Lower leg skin (tissue), 3 donors: ENCODE results near the gene HIF3A.

Experiments
- POLR2A ChIP-seq, 2 donors: fragments of 450-650 bp; IDR thresholded peaks; one replicate each; pipeline ENCODE4 v1.6.1; 2016 to 2017; ENCODE audit warnings: antibody characterized with exemption in 2 of 2, mild to moderate bottlenecking in 1 of 2, moderate library complexity in 1 of 2
- TF ChIP-seq, protein P1 (sequence below), 3 donors: fragments of 450-650 bp; IDR thresholded peaks; one replicate each; pipeline ENCODE4 v1.5.1; 2016; ENCODE audit warnings: antibody characterized with exemption in 3 of 3, mild to moderate bottlenecking in 3 of 3, moderate library complexity in 2 of 3

GRCh38 chr19:46317339-46317738 is 20.5 kb downstream of the HIF3A start:
- TF ChIP-seq, protein P1, sequence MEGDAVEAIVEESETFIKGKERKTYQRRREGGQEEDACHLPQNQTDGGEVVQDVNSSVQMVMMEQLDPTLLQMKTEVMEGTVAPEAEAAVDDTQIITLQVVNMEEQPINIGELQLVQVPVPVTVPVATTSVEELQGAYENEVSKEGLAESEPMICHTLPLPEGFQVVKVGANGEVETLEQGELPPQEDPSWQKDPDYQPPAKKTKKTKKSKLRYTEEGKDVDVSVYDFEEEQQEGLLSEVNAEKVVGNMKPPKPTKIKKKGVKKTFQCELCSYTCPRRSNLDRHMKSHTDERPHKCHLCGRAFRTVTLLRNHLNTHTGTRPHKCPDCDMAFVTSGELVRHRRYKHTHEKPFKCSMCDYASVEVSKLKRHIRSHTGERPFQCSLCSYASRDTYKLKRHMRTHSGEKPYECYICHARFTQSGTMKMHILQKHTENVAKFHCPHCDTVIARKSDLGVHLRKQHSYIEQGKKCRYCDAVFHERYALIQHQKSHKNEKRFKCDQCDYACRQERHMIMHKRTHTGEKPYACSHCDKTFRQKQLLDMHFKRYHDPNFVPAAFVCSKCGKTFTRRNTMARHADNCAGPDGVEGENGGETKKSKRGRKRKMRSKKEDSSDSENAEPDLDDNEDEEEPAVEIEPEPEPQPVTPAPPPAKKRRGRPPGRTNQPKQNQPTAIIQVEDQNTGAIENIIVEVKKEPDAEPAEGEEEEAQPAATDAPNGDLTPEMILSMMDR (IDR thresholded peaks at IDR 0.05), result no peak
- no peak for TF ChIP-seq POLR2A (IDR thresholded peaks at IDR 0.05)
